ENCODE data around the gene MMRN2.

DNA sequence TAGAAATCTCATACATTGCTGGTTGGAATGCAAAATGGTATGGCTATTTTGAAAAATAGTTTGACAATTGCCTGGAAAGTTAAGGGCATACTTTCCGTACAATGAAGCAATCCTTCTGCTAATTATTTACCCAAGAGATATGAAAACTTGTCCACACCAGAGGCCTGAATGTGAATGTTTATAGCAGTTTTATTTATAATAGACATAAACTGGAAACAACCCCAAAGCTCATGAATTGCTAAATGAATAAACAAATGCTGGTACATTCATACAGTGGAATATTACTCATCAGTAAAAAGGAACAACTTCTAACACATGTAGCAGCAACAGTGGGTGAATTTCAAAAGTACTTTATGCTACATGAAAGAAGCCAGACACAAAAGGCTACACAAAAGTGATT lies 42.7 kb downstream of the MMRN2 start:
- TF ChIP-seq, protein P1, sequence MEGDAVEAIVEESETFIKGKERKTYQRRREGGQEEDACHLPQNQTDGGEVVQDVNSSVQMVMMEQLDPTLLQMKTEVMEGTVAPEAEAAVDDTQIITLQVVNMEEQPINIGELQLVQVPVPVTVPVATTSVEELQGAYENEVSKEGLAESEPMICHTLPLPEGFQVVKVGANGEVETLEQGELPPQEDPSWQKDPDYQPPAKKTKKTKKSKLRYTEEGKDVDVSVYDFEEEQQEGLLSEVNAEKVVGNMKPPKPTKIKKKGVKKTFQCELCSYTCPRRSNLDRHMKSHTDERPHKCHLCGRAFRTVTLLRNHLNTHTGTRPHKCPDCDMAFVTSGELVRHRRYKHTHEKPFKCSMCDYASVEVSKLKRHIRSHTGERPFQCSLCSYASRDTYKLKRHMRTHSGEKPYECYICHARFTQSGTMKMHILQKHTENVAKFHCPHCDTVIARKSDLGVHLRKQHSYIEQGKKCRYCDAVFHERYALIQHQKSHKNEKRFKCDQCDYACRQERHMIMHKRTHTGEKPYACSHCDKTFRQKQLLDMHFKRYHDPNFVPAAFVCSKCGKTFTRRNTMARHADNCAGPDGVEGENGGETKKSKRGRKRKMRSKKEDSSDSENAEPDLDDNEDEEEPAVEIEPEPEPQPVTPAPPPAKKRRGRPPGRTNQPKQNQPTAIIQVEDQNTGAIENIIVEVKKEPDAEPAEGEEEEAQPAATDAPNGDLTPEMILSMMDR (conservative IDR thresholded peaks at IDR 0.05; ENCODE audit: low read length) = no peak
- TF ChIP-seq EZH2phosphoT487 (IDR thresholded peaks at IDR 0.05; ENCODE audit: borderline replicate concordance, low read depth, low read length) = no peak

Measured in OCI-LY7 (cell line).